Body of pancreas (tissue), 4 donors: Measurements from ENCODE around the gene NID2. TPM values are rescaled to one million over a fixed set of nuclear protein-coding genes. Genes with fewer than 3 reads are reported as not detected.

Source experiments
- ATAC-seq: fragments of 150-250 bp; one replicate; pipeline ENCODE4 v1.9.1; 2016
- DNase-seq, 4 donors: peaks; one replicate each; pipeline ENCODE4 v3.0.0-alpha.2; 2019
- H3K27ac ChIP-seq, 4 donors: fragments of 200-600 bp; sonication (generic); 1 replicate in 3 of 4; 2 replicates in 1 of 4; pipeline versions ENCODE4 v1.5.1 to v1.6.1; 2016 to 2019; ENCODE audit warnings: mild to moderate bottlenecking in 1 of 4, mixed read lengths in 1 of 4, moderate library complexity in 1 of 4
- H3K27me3 ChIP-seq, 2 donors: fragments of 200-600 bp; sonication (generic); one replicate each; pipeline ENCODE4 v1.6.0; 2016; ENCODE audit warnings: mild to moderate bottlenecking in 1 of 2
- H3K36me3 ChIP-seq, 2 donors: fragments of 200-600 bp; sonication (generic); replicated peaks in 1 of 2; 2 replicates each; pipeline ENCODE4 v1.5.1; 2016; ENCODE audit warnings: low read depth in 2 of 2; ENCODE audit not compliant: insufficient read depth in 1 of 2
- H3K4me1 ChIP-seq: fragments of 200-600 bp; sonication (generic); one replicate; pipeline ENCODE4 v1.6.0; 2016
- H3K4me3 ChIP-seq, 2 donors: fragments of 200-600 bp; sonication (generic); 1 replicate in 1 of 2; 2 replicates in 1 of 2; pipeline ENCODE4 v1.5.1; 2016 to 2019
- H3K9me3 ChIP-seq, 3 donors: fragments of 200-600 bp; sonication (generic); 1 replicate in 2 of 3; 2 replicates in 1 of 3; pipeline ENCODE4 v1.5.1; 2016
- POLR2A ChIP-seq, 3 donors: fragments of 450-650 bp; IDR thresholded peaks; one replicate each; pipeline ENCODE4 v1.6.1; 2016; ENCODE audit warnings: antibody characterized with exemption in 3 of 3, mild to moderate bottlenecking in 2 of 3
- WGBS, 2 donors: methylation state at CpG; one replicate each; pipeline ENCODE4 v1.1.5; 2017; 5-methylcytosine and 5-hydroxymethylcytosine counted together
- intact Hi-C: fragments of 100-400 bp; cut with DNase I; formaldehyde crosslinking; loops from one replicate; pipeline ENCODE4 v1.15.1; 2023
- total RNA-seq, 2 donors: library from RNA; depleted of rRNA; stranded (reverse); fragments of >200 nt; gene quantifications; one replicate each; pipeline ENCODE4 v1.1.0, GENCODE V29; 2016
- TF ChIP-seq, protein P1 (sequence below), 7 experiments: fragments of 450-650 bp in 4 of 7; fragments of 200-600 bp in 3 of 7; sonication (generic) in 3 of 7; IDR thresholded peaks; one replicate each; pipeline ENCODE4 v1.5.1; 2016 to 2019; ENCODE audit warnings: antibody characterized with exemption in 7 of 7

Gene NID2
- total RNA-seq, 2 donors from 2014 or later: 34.6 to 37.6 TPM

DNA sequence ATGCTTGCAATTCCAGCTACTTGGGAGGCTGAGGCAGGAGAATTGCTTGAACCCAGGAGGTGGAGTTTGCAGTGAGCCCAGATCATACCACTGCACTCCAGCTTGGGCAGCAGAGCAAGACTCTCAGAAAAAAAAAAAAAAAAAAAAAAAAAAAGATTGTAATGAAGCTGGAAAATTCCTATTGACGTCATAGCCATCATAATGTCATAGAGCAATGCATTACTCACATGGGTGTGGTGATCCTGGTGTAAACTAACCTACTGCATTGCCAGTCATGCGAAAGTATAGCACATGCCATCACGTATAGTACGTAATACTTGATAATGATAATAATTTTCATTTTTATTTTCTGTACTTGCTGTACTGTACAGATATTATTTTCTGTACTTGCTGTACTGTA, 42.7 kb upstream of the NID2 start:
- 84 to 90% methylated on average over 4 of the region's 4 CpGs for WGBS, 2 donors
- H3K4me1 ChIP-seq: peaks cover 4% of the 10 kb centered on the region
- H3K4me3 ChIP-seq: no peak overlapping the region
- no peak for TF ChIP-seq POLR2A (IDR thresholded peaks at IDR 0.05)
- TF ChIP-seq, protein P1, sequence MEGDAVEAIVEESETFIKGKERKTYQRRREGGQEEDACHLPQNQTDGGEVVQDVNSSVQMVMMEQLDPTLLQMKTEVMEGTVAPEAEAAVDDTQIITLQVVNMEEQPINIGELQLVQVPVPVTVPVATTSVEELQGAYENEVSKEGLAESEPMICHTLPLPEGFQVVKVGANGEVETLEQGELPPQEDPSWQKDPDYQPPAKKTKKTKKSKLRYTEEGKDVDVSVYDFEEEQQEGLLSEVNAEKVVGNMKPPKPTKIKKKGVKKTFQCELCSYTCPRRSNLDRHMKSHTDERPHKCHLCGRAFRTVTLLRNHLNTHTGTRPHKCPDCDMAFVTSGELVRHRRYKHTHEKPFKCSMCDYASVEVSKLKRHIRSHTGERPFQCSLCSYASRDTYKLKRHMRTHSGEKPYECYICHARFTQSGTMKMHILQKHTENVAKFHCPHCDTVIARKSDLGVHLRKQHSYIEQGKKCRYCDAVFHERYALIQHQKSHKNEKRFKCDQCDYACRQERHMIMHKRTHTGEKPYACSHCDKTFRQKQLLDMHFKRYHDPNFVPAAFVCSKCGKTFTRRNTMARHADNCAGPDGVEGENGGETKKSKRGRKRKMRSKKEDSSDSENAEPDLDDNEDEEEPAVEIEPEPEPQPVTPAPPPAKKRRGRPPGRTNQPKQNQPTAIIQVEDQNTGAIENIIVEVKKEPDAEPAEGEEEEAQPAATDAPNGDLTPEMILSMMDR (IDR thresholded peaks at IDR 0.05): no peak
- intact Hi-C loops: no loop called here
- ATAC-seq: no peak
- H3K36me3 ChIP-seq: no peaks in the 10 kb centered on the region
- H3K27me3 ChIP-seq: no peaks in the 10 kb centered on the region
- DNase-seq: no peak
- H3K9me3 ChIP-seq: no peaks in the 10 kb centered on the region
- no peak overlapping the region for H3K27ac ChIP-seq

DNA sequence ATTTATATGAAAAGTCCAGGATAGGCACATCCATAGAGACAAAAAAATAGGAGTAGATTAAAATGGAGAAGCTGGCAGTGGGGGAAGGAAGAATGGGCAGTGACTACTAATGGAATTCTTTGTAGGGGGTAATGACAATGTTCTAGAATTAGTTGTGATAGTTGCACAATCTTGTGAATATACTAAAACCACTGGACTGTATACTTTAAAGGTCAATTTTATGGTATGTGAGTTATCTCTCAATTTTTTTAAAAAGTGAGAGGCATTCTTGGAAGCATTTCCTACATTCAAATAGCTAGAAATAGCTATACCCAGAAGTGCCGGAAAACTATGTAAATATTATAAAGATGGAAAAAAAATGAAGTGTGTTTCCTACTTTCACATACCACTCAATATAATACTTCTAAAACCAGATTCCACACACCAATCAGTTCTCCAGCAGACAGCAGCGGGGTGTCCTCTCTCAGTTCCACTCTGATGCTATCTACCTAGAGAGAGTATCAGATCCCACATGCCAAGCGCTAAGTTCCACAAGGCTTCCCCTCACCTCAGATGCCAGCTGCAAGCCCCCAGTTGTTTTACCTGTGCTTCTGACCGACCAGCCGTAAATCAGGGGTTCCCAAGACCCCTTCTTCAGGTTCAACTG, 41.7 kb upstream of the NID2 start:
- no peak overlapping the region for H3K27ac ChIP-seq
- ATAC-seq: no peak
- H3K4me3 ChIP-seq: no peak overlapping the region
- no peaks in the 10 kb centered on the region for H3K36me3 ChIP-seq
- no peaks in the 10 kb centered on the region for H3K9me3 ChIP-seq
- intact Hi-C loops: no loop called here
- no peaks in the 10 kb centered on the region for H3K27me3 ChIP-seq
- 74 to 79% methylated on average over 5 of the region's 5 CpGs for WGBS, 2 donors
- peaks cover 7% of the 10 kb centered on the region for H3K4me1 ChIP-seq
- TF ChIP-seq, protein P1 (IDR thresholded peaks at IDR 0.05): no peak
- no peak for TF ChIP-seq POLR2A (IDR thresholded peaks at IDR 0.05)
- no peak for DNase-seq

DNA sequence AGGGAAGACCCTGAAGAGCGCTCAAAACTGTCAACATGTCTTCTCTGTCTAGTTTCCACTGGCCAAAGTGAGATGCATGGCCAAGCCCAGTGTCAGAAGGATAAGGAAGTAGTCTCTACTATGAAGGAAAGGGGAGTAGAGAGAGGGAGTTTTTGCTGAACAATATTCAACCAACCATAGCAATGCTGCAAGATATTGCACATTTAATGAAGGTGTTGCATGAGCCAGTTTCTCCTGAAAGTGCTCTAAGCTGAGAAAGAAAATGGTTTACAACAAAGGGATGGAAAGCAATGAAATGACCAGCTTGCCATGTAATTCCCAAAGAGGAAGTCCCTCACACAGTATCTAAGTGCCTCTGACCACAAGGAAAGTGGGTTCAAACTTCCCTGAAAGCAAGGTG, 40.0 kb upstream of the NID2 start:
- Histone ChIP-seq H3K4me1 (peaks cover 7% of the 10 kb centered on the region), H3K4me3 (no peak overlapping the region), H3K9me3 (no peaks in the 10 kb centered on the region), H3K27me3 (no peaks in the 10 kb centered on the region), H3K36me3 (no peaks in the 10 kb centered on the region), H3K27ac (no peak overlapping the region)
- intact Hi-C loops: no loop called here
- DNase-seq (no peak), ATAC-seq (no peak)
- TF ChIP-seq, protein P1 (IDR thresholded peaks at IDR 0.05): no peak
- TF ChIP-seq POLR2A (IDR thresholded peaks at IDR 0.05): no peak
- WGBS, 2 donors: 73 to 83% methylated on average over 1 of the region's 1 CpG

DNA sequence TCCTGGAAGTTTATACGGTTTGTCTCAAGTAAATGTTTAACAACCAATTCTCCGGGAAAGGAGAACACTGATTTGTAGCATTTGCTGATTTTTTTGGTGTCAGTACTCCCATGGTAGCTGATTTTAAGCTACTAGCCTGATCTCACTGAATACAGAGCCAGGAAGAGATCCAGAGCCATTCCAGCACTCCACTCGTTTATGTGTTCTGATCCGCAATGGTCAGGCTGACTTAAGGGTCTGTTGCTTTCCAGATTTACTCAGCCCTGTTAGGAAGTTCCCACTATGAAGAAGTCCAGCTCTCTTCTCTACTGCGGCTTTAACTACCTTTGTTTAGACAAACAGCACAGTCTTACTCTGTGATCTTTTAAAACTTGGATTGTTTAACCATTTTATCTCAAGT, 38.0 kb upstream of the NID2 start:
- Histone ChIP-seq H3K27me3 (no peaks in the 10 kb centered on the region), H3K36me3 (no peaks in the 10 kb centered on the region), H3K4me1 (peaks cover 7% of the 10 kb centered on the region), H3K4me3 (no peak overlapping the region), H3K9me3 (no peaks in the 10 kb centered on the region), H3K27ac (no peak overlapping the region)
- ATAC-seq (no peak), DNase-seq (no peak)
- WGBS, 2 donors: 30 to 32% methylated on average over 5 of the region's 5 CpGs
- intact Hi-C loops: no loop called here
- TF ChIP-seq POLR2A (IDR thresholded peaks at IDR 0.05): no peak
- TF ChIP-seq, protein P1 (IDR thresholded peaks at IDR 0.05): no peak

DNA sequence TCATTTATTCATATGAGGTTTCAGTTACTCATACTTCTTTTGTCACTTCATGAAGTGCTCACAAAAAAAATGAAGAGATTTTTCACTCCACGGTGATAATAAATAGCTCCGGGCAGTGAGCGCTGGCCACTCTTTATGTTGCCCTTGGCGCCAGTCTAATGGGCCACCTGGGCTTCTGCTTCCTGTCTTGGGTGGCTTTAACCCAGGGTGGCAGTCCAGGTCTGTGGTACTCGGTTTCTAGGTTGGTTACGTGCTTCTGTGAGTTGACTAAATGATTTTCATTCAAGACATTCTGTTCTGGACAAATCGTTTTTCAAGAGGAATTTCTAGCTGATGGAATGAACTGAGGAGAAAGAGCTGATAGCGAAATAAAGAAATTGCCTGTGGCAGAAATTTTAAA, 34.6 kb upstream of the NID2 start:
- ATAC-seq (no peak), DNase-seq (no peak)
- Histone ChIP-seq H3K27me3 (no peaks in the 10 kb centered on the region), H3K9me3 (no peaks in the 10 kb centered on the region), H3K4me1 (peaks cover 7% of the 10 kb centered on the region), H3K36me3 (no peaks in the 10 kb centered on the region), H3K27ac (no peak overlapping the region), H3K4me3 (no peak overlapping the region)
- WGBS, 2 donors: 74 to 77% methylated on average over 8 of the region's 8 CpGs
- intact Hi-C loops: no loop called here
- TF ChIP-seq, protein P1 (IDR thresholded peaks at IDR 0.05): no peak
- TF ChIP-seq POLR2A (IDR thresholded peaks at IDR 0.05): no peak
